Panc1 (cell line): ENCODE data around the gene HS3ST6. TPM values are rescaled to one million over a fixed set of nuclear protein-coding genes. Genes with fewer than 3 reads are reported as not detected.
A peak's percentile ranks its signal among the peaks of the same experiment; 100 is the strongest.

Experiments used
- ATAC-seq: fragments of 200-7000 bp; cut with Tn5 transposase; 2 replicates; pipeline ENCODE4 v1.9.1; 2020; ENCODE audit warnings: mild to moderate bottlenecking, moderate library complexity
- BruUV-seq: library from RNA; stranded (reverse); fragments of 400-500 nt; replicated peaks from 2 replicates; lab custom pipeline; 2021; lab: Mats Ljungman, UMichigan
- CTCF ChIA-PET: fragments of 300-600 bp; sonication (Branson Sonifier 250); formaldehyde crosslinking; loops from one replicate; lab custom pipeline; 2022; ENCODE audit warnings: antibody characterized with exemption; lab: Charles Lee
- POLR2A ChIA-PET: fragments of 300-600 bp; sonication (Branson Sonifier 250); formaldehyde crosslinking; loops from one replicate; lab custom pipeline; 2022; ENCODE audit warnings: antibody characterized with exemption; lab: Charles Lee
- DNase-seq: peaks from one replicate; pipeline ENCODE4 v3.0.0-alpha.2; 2010; ENCODE audit warnings: low read depth, low spot score
- H3K27ac ChIP-seq: 2 replicates; pipeline ENCODE4 v1.5.1; 2011; ENCODE audit warnings: mild to moderate bottlenecking, low read length, inconsistent platforms
- H3K27me3 ChIP-seq: fragments of 200-500 bp; sonication (Bioruptor generic); 2 replicates; pipeline ENCODE4 v1.6.0; 2014; ENCODE audit warnings: low read length, inconsistent platforms; ENCODE audit not compliant: control insufficient read depth, insufficient read depth
- H3K36me3 ChIP-seq: fragments of 200-500 bp; sonication (Bioruptor generic); 2 replicates; pipeline ENCODE4 v1.5.1; 2014; ENCODE audit warnings: inconsistent platforms, mild to moderate bottlenecking, low read length, moderate library complexity; ENCODE audit not compliant: control insufficient read depth, insufficient read depth
- H3K4me1 ChIP-seq: 2 replicates; pipeline ENCODE4 v1.5.1; 2011; ENCODE audit warnings: inconsistent platforms, mild to moderate bottlenecking, low read length, moderate library complexity; ENCODE audit not compliant: control insufficient read depth, insufficient read depth
- H3K4me3 ChIP-seq, 2 experiments: 2 replicates each; pipeline ENCODE4 v1.5.1; 2011 to 2012; ENCODE audit warnings: low read depth in 2 of 2, low read length in 2 of 2, mild to moderate bottlenecking in 2 of 2, inconsistent platforms in 1 of 2, moderate library complexity in 1 of 2
- H3K9me3 ChIP-seq: fragments of 200-500 bp; sonication (Bioruptor generic); 2 replicates; pipeline ENCODE4 v1.5.1; 2014; ENCODE audit warnings: low read depth, mild to moderate bottlenecking, inconsistent platforms, low read length, moderate library complexity; ENCODE audit not compliant: control insufficient read depth, insufficient read depth
- POLR2AphosphoS5 ChIP-seq: IDR thresholded peaks from 2 replicates; pipeline ENCODE4 v1.6.1; 2012; ENCODE audit warnings: mild to moderate bottlenecking, low read depth, low read length, moderate library complexity
- REST ChIP-seq, 2 experiments: IDR thresholded peaks; 2 replicates each; pipeline ENCODE4 v1.6.1; 2011 to 2012; ENCODE audit warnings: low read depth in 2 of 2, control low read depth in 1 of 2, low read length in 1 of 2, mild to moderate bottlenecking in 1 of 2, moderate library complexity in 1 of 2; ENCODE audit not compliant: insufficient read depth in 1 of 2
- SIN3A ChIP-seq: IDR thresholded peaks from 2 replicates; pipeline ENCODE4 v1.6.1; 2012; ENCODE audit warnings: low read depth, mild to moderate bottlenecking, low read length, moderate library complexity, borderline replicate concordance; ENCODE audit not compliant: insufficient read depth
- TCF7L2 ChIP-seq: IDR thresholded peaks from 2 replicates; pipeline ENCODE4 v1.6.1; 2011; ENCODE audit warnings: mild to moderate bottlenecking, low read depth, low read length, inconsistent platforms
- in situ Hi-C: cut with HindIII; loops from 2 replicates; pipeline ENCODE4 v1.10.0; 2016; ENCODE audit warnings: low sequenced_read_pairs, low pct_unique_long_range_greater_than_20kb
- intact Hi-C: fragments of 100-400 bp; cut with micrococcal nuclease; formaldehyde crosslinking; loops from one replicate; pipeline ENCODE4 v1.10.0; 2022; ENCODE audit not compliant: unreplicated experiment
- total RNA-seq: library from RNA; stranded (reverse); gene quantifications from one replicate; pipeline ENCODE4 v1.2.1, GENCODE V29; 2021; ENCODE audit not compliant: unreplicated experiment
- TF ChIP-seq, protein P1 (sequence below): fragments of 450-650 bp; IDR thresholded peaks from 2 replicates; pipeline ENCODE4 v1.5.1; 2017; ENCODE audit warnings: mild to moderate bottlenecking

The HS3ST6 gene
- total RNA-seq, 1 experiment from 2014 or later: 3.3 TPM

DNA sequence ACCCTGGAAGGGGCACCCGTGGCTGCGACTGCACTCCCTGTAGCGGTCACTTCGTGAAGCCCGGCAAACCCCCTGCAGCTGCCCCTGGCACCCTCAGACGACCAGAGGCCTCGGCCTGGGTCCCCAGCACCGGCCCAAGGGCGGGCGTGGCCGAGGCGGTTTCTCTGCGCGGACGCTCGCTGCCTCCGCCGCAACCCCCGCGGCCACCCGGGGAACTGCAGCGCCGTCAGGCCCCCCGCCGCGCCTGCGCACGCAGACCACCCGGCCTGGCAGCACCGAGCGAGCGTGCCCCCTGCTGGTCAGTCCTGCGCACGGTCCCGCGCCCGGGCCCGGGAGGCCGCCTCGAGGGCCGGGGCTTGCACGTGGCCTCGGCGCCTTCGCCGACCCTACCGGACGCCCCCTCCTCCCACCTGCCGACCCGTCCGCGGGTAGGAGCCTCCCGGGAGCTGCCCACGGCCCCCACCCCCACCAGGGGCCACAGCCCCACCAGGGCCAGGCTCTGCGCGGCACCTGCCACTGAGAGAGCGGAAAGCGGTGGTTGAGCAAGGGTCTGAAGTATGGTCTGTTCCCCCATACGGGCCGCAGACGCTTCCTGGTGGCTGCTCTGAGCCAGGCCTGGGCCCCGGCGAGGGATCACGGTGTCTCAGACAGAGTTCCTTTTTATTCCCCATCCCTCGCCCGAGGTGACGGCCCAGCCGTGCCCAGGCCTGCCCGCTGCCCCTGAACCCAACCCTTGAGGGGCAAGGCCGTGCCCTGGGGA lies 11.5 kb upstream of the HS3ST6 start:
- ChIA-PET CTCF (interaction anchor here (0.7 kb wide), 2 partner anchors 68 to 147 kb away, joined by 3 to 4 read pairs; partner anchors contain the start of genes NUBP2 and SPSB3), POLR2A (no interaction called here)
- ATAC-seq: peak; percentile 89
- peak; percentile 60 for TF ChIP-seq POLR2AphosphoS5
- 0 out of 4 replicates have a peak, but pooled peaks of 1 of the 2 experiments have one; percentile 58 for TF ChIP-seq REST (IDR thresholded peaks at IDR 0.05; ENCODE audit: insufficient read depth in 1 of 2, low read depth in 2 of 2, low read length in 1 of 2)
- TF ChIP-seq, protein P1, sequence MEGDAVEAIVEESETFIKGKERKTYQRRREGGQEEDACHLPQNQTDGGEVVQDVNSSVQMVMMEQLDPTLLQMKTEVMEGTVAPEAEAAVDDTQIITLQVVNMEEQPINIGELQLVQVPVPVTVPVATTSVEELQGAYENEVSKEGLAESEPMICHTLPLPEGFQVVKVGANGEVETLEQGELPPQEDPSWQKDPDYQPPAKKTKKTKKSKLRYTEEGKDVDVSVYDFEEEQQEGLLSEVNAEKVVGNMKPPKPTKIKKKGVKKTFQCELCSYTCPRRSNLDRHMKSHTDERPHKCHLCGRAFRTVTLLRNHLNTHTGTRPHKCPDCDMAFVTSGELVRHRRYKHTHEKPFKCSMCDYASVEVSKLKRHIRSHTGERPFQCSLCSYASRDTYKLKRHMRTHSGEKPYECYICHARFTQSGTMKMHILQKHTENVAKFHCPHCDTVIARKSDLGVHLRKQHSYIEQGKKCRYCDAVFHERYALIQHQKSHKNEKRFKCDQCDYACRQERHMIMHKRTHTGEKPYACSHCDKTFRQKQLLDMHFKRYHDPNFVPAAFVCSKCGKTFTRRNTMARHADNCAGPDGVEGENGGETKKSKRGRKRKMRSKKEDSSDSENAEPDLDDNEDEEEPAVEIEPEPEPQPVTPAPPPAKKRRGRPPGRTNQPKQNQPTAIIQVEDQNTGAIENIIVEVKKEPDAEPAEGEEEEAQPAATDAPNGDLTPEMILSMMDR: peak; percentile 99
- TF ChIP-seq SIN3A: no peak
- Histone ChIP-seq H3K4me1 (peaks cover 8% of the 10 kb centered on the region), H3K36me3 (no peaks in the 10 kb centered on the region), H3K4me3 (peak overlapping the region; percentile 43 to 62), H3K9me3 (no peaks in the 10 kb centered on the region), H3K27me3 (no peaks in the 10 kb centered on the region), H3K27ac (peak overlapping the region; percentile 39; the same call in 1 of the 2 replicates)
- intact Hi-C loops: loop anchor here (5.0 kb wide), 1 partner anchor 67 kb away; no protein-coding TSS in a partner anchor
- no TSS peak for BruUV-seq
- in situ Hi-C loops: no loop called here
- no peak for DNase-seq

DNA sequence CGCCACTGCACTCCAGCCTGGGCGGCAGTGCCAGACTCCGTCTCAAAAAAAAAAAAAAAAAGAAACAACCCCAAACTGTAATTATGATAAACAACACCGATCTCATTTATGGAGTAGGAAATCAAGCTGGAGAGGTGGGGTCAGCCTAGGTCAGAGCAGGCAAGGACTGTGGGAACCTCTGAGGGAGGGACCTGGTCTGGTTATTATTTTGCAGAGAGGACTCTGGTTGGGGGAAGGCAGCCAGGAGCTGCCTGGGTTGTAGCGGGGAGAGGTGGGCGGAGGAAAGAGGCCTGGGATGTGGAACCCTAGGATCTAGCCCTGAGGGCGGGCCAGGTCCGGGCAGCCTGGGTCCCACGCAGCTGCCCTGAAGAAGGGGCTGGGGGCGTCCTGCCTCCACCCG lies 10.9 kb upstream of the HS3ST6 start:
- H3K4me1 ChIP-seq: peaks cover 8% of the 10 kb centered on the region
- no peaks in the 10 kb centered on the region for H3K27me3 ChIP-seq
- H3K36me3 ChIP-seq: no peaks in the 10 kb centered on the region
- no peaks in the 10 kb centered on the region for H3K9me3 ChIP-seq
- BruUV-seq: no TSS peak
- ATAC-seq (peak; percentile 76), DNase-seq (no peak)
- ChIA-PET CTCF (interaction anchor here (0.7 to 1.0 kb wide), 3 partner anchors 65 to 147 kb away, joined by 3 to 4 read pairs (median 3); partner anchors contain the start of genes NUBP2 and SPSB3), POLR2A (interaction anchor here (0.5 to 0.6 kb wide), 2 partner anchors 55 to 88 kb away, joined by 3 to 6 read pairs; no protein-coding TSS in a partner anchor)
- H3K4me3 ChIP-seq: peak overlapping the region; percentile 43 to 62
- peak overlapping the region; percentile 71 for H3K27ac ChIP-seq
- in situ Hi-C loops: no loop called here
- intact Hi-C loops: no loop called here
- TF ChIP-seq, protein P1: no peak
- no peak for TF ChIP-seq SIN3A
- TF ChIP-seq TCF7L2: no peak
- TF ChIP-seq POLR2AphosphoS5: no peak
- TF ChIP-seq REST (IDR thresholded peaks at IDR 0.05; ENCODE audit: insufficient read depth in 1 of 2, low read depth in 2 of 2, low read length in 1 of 2): no peak
